GM23248 (cell line): Measurements from ENCODE around the gene CPNE6. TPM values are rescaled to one million over a fixed set of nuclear protein-coding genes. Genes with fewer than 3 reads are reported as not detected.
"Not testable (repeated sequence)": the region's sequence is repeated elsewhere in the genome, so short reads cannot be mapped to it uniquely, and the experiment has no call there.

Source experiments
- DNase-seq: peaks from one replicate; pipeline ENCODE4 v3.0.0-alpha.2; 2015
- H2AFZ ChIP-seq: fragments of 200-600 bp; sonication (generic); 2 replicates; pipeline ENCODE4 v1.6.1; 2016; ENCODE audit warnings: antibody characterized with exemption
- H3F3A ChIP-seq: fragments of 200-600 bp; sonication (generic); 2 replicates; pipeline ENCODE4 v1.6.1; 2016; ENCODE audit warnings: mild to moderate bottlenecking, antibody characterized with exemption, mixed run types; ENCODE audit not compliant: insufficient read depth
- H3K27ac ChIP-seq: fragments of 200-600 bp; sonication (generic); 2 replicates; pipeline ENCODE4 v1.5.1; 2016; ENCODE audit warnings: mild to moderate bottlenecking
- H3K27me3 ChIP-seq: fragments of 200-600 bp; sonication (generic); replicated peaks from 2 replicates; pipeline ENCODE4 v1.6.1; 2016; ENCODE audit warnings: mild to moderate bottlenecking; ENCODE audit not compliant: insufficient read depth
- H3K36me3 ChIP-seq: fragments of 200-600 bp; sonication (generic); 2 replicates; pipeline ENCODE4 v1.6.1; 2016; ENCODE audit warnings: low read depth, mild to moderate bottlenecking
- H3K4me1 ChIP-seq: fragments of 200-600 bp; sonication (generic); 2 replicates; pipeline ENCODE4 v1.6.1; 2016; ENCODE audit warnings: mild to moderate bottlenecking; ENCODE audit not compliant: insufficient read depth
- H3K4me2 ChIP-seq: fragments of 200-600 bp; sonication (generic); one replicate; pipeline ENCODE4 v1.6.1; 2016; ENCODE audit warnings: mild to moderate bottlenecking; ENCODE audit not compliant: unreplicated experiment
- H3K4me3 ChIP-seq: fragments of 200-600 bp; sonication (generic); 2 replicates; pipeline ENCODE4 v1.5.1; 2016; ENCODE audit warnings: mild to moderate bottlenecking
- H3K79me2 ChIP-seq: fragments of 200-600 bp; sonication (generic); 2 replicates; pipeline ENCODE4 v1.6.1; 2016; ENCODE audit warnings: mild to moderate bottlenecking; ENCODE audit not compliant: insufficient read depth
- H3K9ac ChIP-seq: fragments of 200-600 bp; sonication (generic); 2 replicates; pipeline ENCODE4 v1.6.1; 2016; ENCODE audit warnings: mild to moderate bottlenecking
- H3K9me2 ChIP-seq: fragments of 200-600 bp; sonication (generic); 2 replicates; pipeline ENCODE4 v1.6.1; 2016; ENCODE audit warnings: mixed run types, mild to moderate bottlenecking, moderate library complexity; ENCODE audit not compliant: insufficient read depth
- H3K9me3 ChIP-seq: fragments of 200-600 bp; sonication (generic); one replicate; pipeline ENCODE4 v1.6.1; 2017; ENCODE audit warnings: low read depth
- H4K20me1 ChIP-seq: fragments of 200-600 bp; sonication (generic); 2 replicates; pipeline ENCODE4 v1.6.0; 2016; ENCODE audit not compliant: insufficient read depth
- EZH2 ChIP-seq: fragments of 200-600 bp; sonication (generic); IDR thresholded peaks from 2 replicates; pipeline ENCODE4 v1.6.1; 2018; ENCODE audit warnings: antibody characterized with exemption, mild to moderate bottlenecking; ENCODE audit not compliant: insufficient read depth, poor library complexity, severe bottlenecking
- EZH2phosphoT487 ChIP-seq: fragments of 200-600 bp; sonication (generic); IDR thresholded peaks from 2 replicates; pipeline ENCODE4 v1.6.1; 2018; ENCODE audit warnings: antibody characterized with exemption, moderate library complexity, mild to moderate bottlenecking, low read depth; ENCODE audit not compliant: insufficient read depth
- WGBS, 2 experiments: methylation state at CpG; one replicate each; pipeline ENCODE4 v1.1.6; 2015 to 2017; ENCODE audit warnings: low lambda C conversion rate in 2 of 2, low coverage in 1 of 2; ENCODE audit errors: missing lambda C conversion rate in 2 of 2; 5-methylcytosine and 5-hydroxymethylcytosine counted together
- in situ Hi-C: fragments of 300-500 bp; cut with MboI; formaldehyde crosslinking; loops from 2 replicates; pipeline ENCODE4 v1.15.0; 2020
- polyA plus RNA-seq: library from polyadenylated mRNA; unstranded; fragments of >200 nt; fragmentation: Nextera tagmentation; extraction: Ambion mirVana; gene quantifications from 2 replicates; pipeline ENCODE4 v1.2.1, GENCODE V29; 2016
- total RNA-seq: library from RNA; depleted of rRNA; stranded (reverse); fragments of >200 nt; shearing (Covaris generic); gene quantifications from 2 replicates; pipeline ENCODE4 v1.2.3, GENCODE V29; 2014; rRNA removed

The CPNE6 gene
- total RNA-seq (not detected in 2 replicates), polyA plus RNA-seq (not detected in 2 replicates)

- Histone ChIP-seq H3K27ac (no peak within 1 kb of the TSS), H3K79me2 (no peaks in the 10 kb centered on the region), H2AFZ (no peak within 1 kb of the TSS), H3K9me2 (no peaks in the 10 kb centered on the region), H3K4me1 (no peaks in the 10 kb centered on the region), H3K4me3 (no peak within 1 kb of the TSS), H3K9me3 (no peaks in the 10 kb centered on the region), H3K36me3 (no peaks in the 10 kb centered on the region), H3K9ac (no peak within 1 kb of the TSS), H4K20me1 (no peaks in the 10 kb centered on the region), H3F3A (no peaks in the 10 kb centered on the region), H3K4me2 (no peak within 1 kb of the TSS), H3K27me3 (peaks cover 17% of the 10 kb centered on the region)
- no peak for DNase-seq
- TF ChIP-seq EZH2phosphoT487 (no peak), EZH2 (no peak)
- in situ Hi-C loops: no loop called here
- WGBS, 2 experiments: 42 to 70% methylated on average over 9 to 19 of the region's 19 CpGs
Observed at GRCh38 chr14:24071144-24071697, at the start of gene CPNE6. CPNE6 (plus strand) TSS chr14:24071562; CDS start chr14:24072937, 1,375 bp downstream.

- H3K4me2 ChIP-seq, H3K79me2 ChIP-seq, H3K9ac ChIP-seq, H2AFZ ChIP-seq, H3K9me2 ChIP-seq, H3K4me3 ChIP-seq, H3F3A ChIP-seq, in situ Hi-C loops, H3K36me3 ChIP-seq, H4K20me1 ChIP-seq, H3K27me3 ChIP-seq, H3K9me3 ChIP-seq, H3K27ac ChIP-seq, H3K4me1 ChIP-seq, DNase-seq: not testable (repeated sequence)
- 61 to 80% methylated on average over 3 of the region's 3 CpGs for WGBS, 2 experiments
Observed at GRCh38 chr14:24024939-24025418, 46.4 kb upstream of the CPNE6 start.

- H4K20me1 ChIP-seq, DNase-seq, in situ Hi-C loops, H3K79me2 ChIP-seq, H3K27ac ChIP-seq, H3K9me3 ChIP-seq, H3K4me2 ChIP-seq, H3K9me2 ChIP-seq, H3K36me3 ChIP-seq, H2AFZ ChIP-seq, H3K27me3 ChIP-seq, H3K9ac ChIP-seq, H3K4me3 ChIP-seq: not testable (repeated sequence)
- H3F3A ChIP-seq: peaks cover 12% of the 10 kb centered on the region; the same call in 1 of the 2 replicates
- peaks cover 16% of the 10 kb centered on the region for H3K4me1 ChIP-seq
- WGBS, 2 experiments: 72 to 82% methylated on average over 2 of the region's 3 CpGs
Observed at GRCh38 chr14:24029687-24030086, 41.7 kb upstream of the CPNE6 start.

- H3K79me2 ChIP-seq, DNase-seq, H4K20me1 ChIP-seq, H3K4me3 ChIP-seq, H3K9me2 ChIP-seq, H3K27me3 ChIP-seq, H3K4me2 ChIP-seq, H3K36me3 ChIP-seq, H2AFZ ChIP-seq, H3K9me3 ChIP-seq, in situ Hi-C loops, H3K27ac ChIP-seq, H3K9ac ChIP-seq: not testable (repeated sequence)
- H3F3A ChIP-seq: peaks cover 19% of the 10 kb centered on the region; the same call in 1 of the 2 replicates
- peaks cover 17% of the 10 kb centered on the region for H3K4me1 ChIP-seq
- 73 to 82% methylated on average over 2 of the region's 2 CpGs for WGBS, 2 experiments
Observed at GRCh38 chr14:24031331-24031730, 40.0 kb upstream of the CPNE6 start.

GRCh38 chr14:24032727-24033418 lies 38.5 kb upstream of the CPNE6 start:
- Histone ChIP-seq H3K27ac (no peak overlapping the region), H3K4me3 (no peak overlapping the region), H3K4me2 (no peak overlapping the region), H3F3A (peaks cover 19% of the 10 kb centered on the region; the same call in 1 of the 2 replicates), H3K79me2 (no peaks in the 10 kb centered on the region), H3K9me3 (no peaks in the 10 kb centered on the region), H4K20me1 (no peaks in the 10 kb centered on the region), H3K4me1 (peaks cover 17% of the 10 kb centered on the region), H3K27me3 (no peaks in the 10 kb centered on the region; the same call in 1 of the 2 replicates), H3K9me2 (no peaks in the 10 kb centered on the region), H2AFZ (no peak overlapping the region), H3K36me3 (no peaks in the 10 kb centered on the region), H3K9ac (no peak overlapping the region)
- WGBS, 2 experiments: 96 to 100% methylated on average over 2 of the region's 2 CpGs
- in situ Hi-C loops: no loop called here
- peak; percentile 93 for DNase-seq
- TF ChIP-seq EZH2phosphoT487: no peak
- no peak for TF ChIP-seq EZH2

- H3K79me2 ChIP-seq, H3K27ac ChIP-seq, H3K36me3 ChIP-seq, DNase-seq, in situ Hi-C loops, H4K20me1 ChIP-seq, H3K27me3 ChIP-seq, H3K9me3 ChIP-seq, H3K9me2 ChIP-seq: not testable (repeated sequence)
- H2AFZ ChIP-seq: peak overlapping the region; percentile 84; the same call in 1 of the 2 replicates
- peak overlapping the region; percentile 73 for H3K4me3 ChIP-seq
- H3K4me1 ChIP-seq: peaks cover 17% of the 10 kb centered on the region
- H3K4me2 ChIP-seq: peak overlapping the region; percentile 73
- peak overlapping the region; percentile 65; the same call in 1 of the 2 replicates for H3K9ac ChIP-seq
- 70 to 81% methylated on average over 3 of the region's 4 CpGs for WGBS, 2 experiments
- H3F3A ChIP-seq: peaks cover 19% of the 10 kb centered on the region; the same call in 1 of the 2 replicates
Observed at GRCh38 chr14:24035769-24036168, 35.6 kb upstream of the CPNE6 start.
